NB4 (cell line): ENCODE measurements around the gene BATF.

Source experiments
- DNase-seq: peaks from one replicate; pipeline ENCODE4 v3.0.0; 2010; ENCODE audit warnings: low read depth
- H3K4me3 ChIP-seq: one replicate; pipeline ENCODE4 v1.5.1; 2011; ENCODE audit warnings: mild to moderate bottlenecking, low read depth, low read length, moderate library complexity
- CTCF ChIP-seq: IDR thresholded peaks from one replicate; pipeline ENCODE4 v1.5.1; 2012; ENCODE audit warnings: low read depth, low read length
- MAX ChIP-seq: IDR thresholded peaks from 2 replicates; pipeline ENCODE4 v1.6.1; 2011; ENCODE audit warnings: low read depth, low read length
- MYC ChIP-seq: IDR thresholded peaks from 2 replicates; pipeline ENCODE4 v1.6.1; 2011; ENCODE audit warnings: low read depth, low read length
- POLR2A ChIP-seq: IDR thresholded peaks from 2 replicates; pipeline ENCODE4 v1.6.1; 2011; ENCODE audit warnings: mild to moderate bottlenecking; ENCODE audit not compliant: insufficient read length; ENCODE audit errors: extremely low read depth

BATF gene

GRCh38 chr14:75518625-75519024 is 3.6 kb upstream of the BATF start:
- peak; percentile 71 for DNase-seq
- H3K4me3 ChIP-seq = no peak overlapping the region
- TF ChIP-seq CTCF = peak; percentile 58
- no peak for TF ChIP-seq POLR2A

- TF ChIP-seq MAX = no peak
- no peak for TF ChIP-seq POLR2A
- no peak for TF ChIP-seq CTCF
- no peak for TF ChIP-seq MYC
- no peak for DNase-seq
- H3K4me3 ChIP-seq = no peak overlapping the region
Observed at GRCh38 chr14:75519394-75519793, 2.9 kb upstream of the BATF start.

DNA sequence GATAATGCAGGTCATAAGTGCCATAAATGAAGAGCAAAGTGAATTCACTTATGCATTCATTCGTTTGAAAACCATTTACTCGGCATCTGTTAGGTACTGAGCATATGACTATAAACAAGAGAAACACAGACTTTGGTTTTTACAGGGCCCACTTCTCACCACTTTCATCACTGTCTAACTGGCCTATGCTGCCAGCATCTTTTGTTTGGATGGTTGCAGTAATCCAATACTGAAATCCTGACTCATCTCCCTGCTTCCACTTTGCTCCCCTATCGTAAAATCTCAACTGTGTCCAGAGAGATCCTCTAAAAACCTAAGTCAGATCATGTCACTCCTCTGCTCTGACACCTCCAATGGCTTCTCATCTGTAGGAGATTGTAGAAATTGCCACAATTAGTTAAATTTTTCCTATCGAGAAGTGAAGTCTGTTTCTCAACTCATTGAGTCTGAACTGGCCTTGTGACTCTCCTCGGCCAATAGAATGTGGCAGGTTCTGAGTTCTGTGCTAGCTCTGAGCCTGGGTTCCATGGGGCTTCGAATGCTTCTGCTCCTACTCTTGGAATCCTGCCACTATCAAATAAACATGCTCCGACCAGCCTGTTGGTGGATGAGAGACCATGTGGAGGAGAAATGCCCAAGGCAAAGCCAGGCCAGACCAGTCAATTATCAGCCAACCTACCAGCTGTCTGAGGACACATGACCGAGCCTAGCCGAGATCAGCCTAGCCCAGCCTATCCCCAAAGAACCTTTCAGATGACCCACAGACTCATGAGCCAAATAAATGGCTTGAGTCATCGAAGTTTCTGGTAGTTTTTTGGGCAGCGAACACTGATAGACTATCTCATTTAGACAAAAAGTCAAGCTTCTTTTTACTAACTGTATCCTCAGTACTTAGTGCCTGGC is 2.2 kb upstream of the BATF start:
- no peak for TF ChIP-seq MAX
- TF ChIP-seq MYC = no peak
- TF ChIP-seq CTCF = no peak
- no peak for TF ChIP-seq POLR2A
- no peak for DNase-seq
- H3K4me3 ChIP-seq = no peak overlapping the region

DNA sequence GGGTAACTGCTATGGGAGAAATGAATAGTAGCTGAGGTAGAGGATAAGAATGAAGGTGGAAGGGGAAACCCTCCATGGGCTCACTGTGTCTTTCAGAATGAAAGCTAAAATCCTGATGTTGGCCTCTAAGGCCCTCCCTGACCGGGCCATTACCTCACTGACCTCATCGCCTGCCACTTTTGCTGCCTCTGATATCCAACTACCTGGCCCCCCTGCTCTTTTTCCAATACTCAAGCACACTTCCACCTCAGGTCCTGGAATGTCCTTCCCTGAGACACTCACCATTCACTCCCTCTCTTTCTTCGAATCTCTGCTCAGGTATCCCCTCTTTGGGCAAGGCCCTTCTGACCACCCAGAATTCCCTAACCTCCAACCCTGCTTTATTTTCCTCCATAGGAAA is 1.4 kb upstream of the BATF start:
- DNase-seq = no peak
- TF ChIP-seq POLR2A (no peak), CTCF (no peak), MYC (no peak), MAX (no peak)
- H3K4me3 ChIP-seq = no peak overlapping the region

DNA sequence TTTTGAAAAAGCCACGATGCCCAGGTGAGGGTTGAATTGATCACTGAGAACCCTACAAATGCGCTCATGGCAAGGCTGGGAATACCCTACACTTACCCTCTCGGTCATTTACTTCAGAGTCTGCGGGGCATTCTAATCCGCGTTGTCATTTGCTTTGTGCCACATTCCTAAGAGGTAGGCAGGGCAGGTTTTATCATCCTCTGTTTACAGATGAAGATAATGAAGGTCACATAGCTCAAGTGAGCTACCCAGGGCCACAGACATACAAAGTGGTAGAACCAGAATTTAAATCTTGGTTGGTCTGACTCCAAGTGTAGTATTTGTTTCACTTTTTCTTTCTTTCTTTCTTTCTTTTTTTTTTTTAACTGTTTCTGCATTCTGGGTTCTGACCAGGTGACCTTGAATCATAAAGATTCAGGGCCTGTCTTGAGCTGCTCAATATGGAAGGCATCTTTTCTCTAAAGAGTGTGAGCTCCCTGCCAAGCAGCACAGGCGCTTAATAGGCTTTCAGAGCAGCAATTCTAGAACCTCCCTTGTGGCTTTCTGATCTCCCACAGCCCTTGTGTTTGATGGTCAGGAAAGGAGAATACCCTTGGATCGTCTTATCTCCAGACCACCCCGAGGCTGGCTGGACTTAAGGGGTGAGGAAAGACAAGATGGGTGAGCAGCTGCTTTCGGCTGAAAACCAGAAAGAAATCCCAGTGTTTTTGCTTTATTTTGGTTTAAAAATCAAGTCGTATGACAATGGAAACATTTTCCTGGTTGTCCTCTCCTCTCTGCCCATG is 662 bp upstream of the BATF start:
- peak overlapping the region; percentile 70 for H3K4me3 ChIP-seq
- DNase-seq = no peak
- TF ChIP-seq MAX = no peak
- TF ChIP-seq CTCF = no peak
- no peak for TF ChIP-seq POLR2A
- TF ChIP-seq MYC = no peak

DNA sequence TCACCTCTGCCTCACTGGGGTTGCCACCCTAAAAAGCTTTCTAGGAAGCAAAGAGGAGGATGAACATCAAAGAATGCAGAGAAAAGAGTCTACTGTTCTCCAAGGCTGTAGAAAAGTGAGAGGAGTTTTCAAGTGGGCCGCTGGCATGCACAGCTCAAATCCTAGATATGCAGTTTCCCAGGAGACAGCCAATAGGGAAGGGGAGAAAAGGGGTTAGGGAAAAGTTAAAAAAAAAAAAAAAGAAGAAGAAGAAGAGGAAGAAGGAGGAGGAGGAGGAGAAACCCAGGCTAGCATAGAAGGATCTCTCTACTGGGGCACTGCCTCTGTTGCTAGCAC is 682 bp downstream of the BATF start:
- no peak for DNase-seq
- TF ChIP-seq CTCF (no peak), MYC (no peak), MAX (no peak), POLR2A (no peak)
- peak overlapping the region; percentile 70 for H3K4me3 ChIP-seq
